ENCODE measurements around the gene ATG13.

Gene ATG13

GRCh38 chr11:46674463-46675287 lies 57.3 kb downstream of the ATG13 start:
- Histone ChIP-seq H3K27ac (no peak overlapping the region), H3K36me3 (replicated peaks) (peaks cover 62% of the 10 kb centered on the region)
- DNase-seq, result no peak

GRCh38 chr11:46675288-46675851 lies 58.0 kb downstream of the ATG13 start:
- Histone ChIP-seq H3K27me3 (replicated peaks) (no peaks in the 10 kb centered on the region), H3K4me3 (ENCODE audit: low read depth, low read length) (no peak overlapping the region), H3K36me3 (replicated peaks) (peaks cover 64% of the 10 kb centered on the region), H3K27ac (no peak overlapping the region)
- in situ Hi-C loops (cut with HindIII; ENCODE audit: low pct_ligation_motif_present, low sequenced_read_pairs), result no loop called here
- DNase-seq, result no peak
- TF ChIP-seq, protein P1, sequence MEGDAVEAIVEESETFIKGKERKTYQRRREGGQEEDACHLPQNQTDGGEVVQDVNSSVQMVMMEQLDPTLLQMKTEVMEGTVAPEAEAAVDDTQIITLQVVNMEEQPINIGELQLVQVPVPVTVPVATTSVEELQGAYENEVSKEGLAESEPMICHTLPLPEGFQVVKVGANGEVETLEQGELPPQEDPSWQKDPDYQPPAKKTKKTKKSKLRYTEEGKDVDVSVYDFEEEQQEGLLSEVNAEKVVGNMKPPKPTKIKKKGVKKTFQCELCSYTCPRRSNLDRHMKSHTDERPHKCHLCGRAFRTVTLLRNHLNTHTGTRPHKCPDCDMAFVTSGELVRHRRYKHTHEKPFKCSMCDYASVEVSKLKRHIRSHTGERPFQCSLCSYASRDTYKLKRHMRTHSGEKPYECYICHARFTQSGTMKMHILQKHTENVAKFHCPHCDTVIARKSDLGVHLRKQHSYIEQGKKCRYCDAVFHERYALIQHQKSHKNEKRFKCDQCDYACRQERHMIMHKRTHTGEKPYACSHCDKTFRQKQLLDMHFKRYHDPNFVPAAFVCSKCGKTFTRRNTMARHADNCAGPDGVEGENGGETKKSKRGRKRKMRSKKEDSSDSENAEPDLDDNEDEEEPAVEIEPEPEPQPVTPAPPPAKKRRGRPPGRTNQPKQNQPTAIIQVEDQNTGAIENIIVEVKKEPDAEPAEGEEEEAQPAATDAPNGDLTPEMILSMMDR (IDR thresholded peaks at IDR 0.05; ENCODE audit: low read depth, low read length, missing control alignments), result peak; percentile 11

More at GRCh38 chr11:46674463-46675287, 57.3 kb downstream of the ATG13 start:
- Histone ChIP-seq H3K4me3 (ENCODE audit: low read depth, low read length) (no peak overlapping the region), H3K27me3 (replicated peaks) (no peaks in the 10 kb centered on the region)
- TF ChIP-seq, protein P1 (IDR thresholded peaks at IDR 0.05; ENCODE audit: low read depth, low read length, missing control alignments), result no peak
- in situ Hi-C loops (cut with HindIII; ENCODE audit: low pct_ligation_motif_present, low sequenced_read_pairs), result no loop called here

- TF ChIP-seq, protein P1 (IDR thresholded peaks at IDR 0.05; ENCODE audit: low read depth, low read length, missing control alignments), result no peak
- Histone ChIP-seq H3K27me3 (replicated peaks) (no peaks in the 10 kb centered on the region), H3K4me3 (ENCODE audit: low read depth, low read length) (no peak overlapping the region), H3K36me3 (replicated peaks) (peaks cover 64% of the 10 kb centered on the region), H3K27ac (no peak overlapping the region)
- DNase-seq, result no peak
- in situ Hi-C loops (cut with HindIII; ENCODE audit: low pct_ligation_motif_present, low sequenced_read_pairs), result no loop called here
Measured at GRCh38 chr11:46675949-46676348, 58.6 kb downstream of the ATG13 start.

DNA sequence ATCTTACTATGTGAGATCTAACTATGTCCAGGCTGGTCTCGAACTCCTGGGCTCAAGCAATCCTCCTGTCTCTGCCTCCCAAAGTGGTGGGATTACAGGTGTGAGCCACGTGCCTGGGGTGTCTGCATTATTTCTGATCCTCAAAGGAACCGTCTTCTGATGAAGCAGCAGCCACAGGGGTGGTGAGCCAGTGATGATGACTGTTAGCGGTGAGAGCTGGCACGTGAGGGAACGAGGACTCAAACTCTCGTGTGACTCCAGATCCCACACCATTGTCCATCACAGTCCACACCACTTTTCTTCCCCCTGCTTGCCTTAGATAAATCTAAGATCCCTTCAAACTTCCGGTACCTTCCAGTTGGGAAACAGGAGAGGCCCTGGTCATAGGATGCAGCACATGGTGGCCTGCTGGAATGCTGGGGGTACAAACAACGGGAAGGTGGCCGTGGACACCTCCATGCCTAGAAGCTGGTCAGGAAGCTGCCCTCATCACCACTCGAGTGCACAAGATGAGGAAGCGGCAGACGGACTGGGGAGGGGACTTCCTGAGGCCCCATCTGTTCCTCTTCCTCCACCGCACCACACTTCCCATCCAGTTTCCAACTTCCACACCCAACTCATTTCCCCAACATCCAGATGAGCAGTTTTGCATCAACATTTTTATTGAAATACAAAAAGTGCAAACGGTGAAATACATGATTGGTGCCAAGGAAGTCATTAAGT lies 59.2 kb downstream of the ATG13 start:
- H3K4me3 ChIP-seq (ENCODE audit: low read depth, low read length), result no peak overlapping the region
- no peak overlapping the region for H3K27ac ChIP-seq
- in situ Hi-C loops (cut with HindIII; ENCODE audit: low pct_ligation_motif_present, low sequenced_read_pairs), result no loop called here

DNA sequence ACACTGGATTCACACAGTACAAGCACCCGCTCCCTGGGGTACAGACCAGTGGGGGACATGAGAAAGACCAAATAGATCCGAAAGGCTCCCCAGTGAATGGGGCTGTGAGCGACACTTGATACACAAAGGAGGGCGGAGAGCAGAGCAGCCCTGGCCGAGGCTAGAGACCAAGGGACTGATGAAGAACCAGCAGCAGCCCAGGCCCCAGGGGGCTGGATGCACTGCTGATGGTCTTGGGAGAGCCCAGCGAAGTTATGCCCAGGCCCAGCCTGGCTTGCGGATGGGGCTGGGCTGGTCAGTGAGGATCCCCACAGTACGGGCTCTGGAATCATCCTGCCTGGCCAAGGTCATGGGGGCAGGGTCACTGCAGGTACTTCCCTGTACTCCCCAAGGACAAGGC lies 59.8 kb downstream of the ATG13 start:
- Histone ChIP-seq H3K36me3 (replicated peaks) (peaks cover 64% of the 10 kb centered on the region), H3K4me3 (ENCODE audit: low read depth, low read length) (no peak overlapping the region), H3K27ac (no peak overlapping the region), H3K27me3 (replicated peaks) (no peaks in the 10 kb centered on the region)
- in situ Hi-C loops (cut with HindIII; ENCODE audit: low pct_ligation_motif_present, low sequenced_read_pairs), result no loop called here
- TF ChIP-seq, protein P1 (IDR thresholded peaks at IDR 0.05; ENCODE audit: low read depth, low read length, missing control alignments), result no peak
- DNase-seq, result no peak

More for the DNA sequence above, 59.2 kb downstream of the ATG13 start:
- DNase-seq, result no peak
- no peaks in the 10 kb centered on the region for H3K27me3 ChIP-seq (replicated peaks)
- H3K36me3 ChIP-seq (replicated peaks), result peaks cover 64% of the 10 kb centered on the region
- TF ChIP-seq, protein P1 (IDR thresholded peaks at IDR 0.05; ENCODE audit: low read depth, low read length, missing control alignments), result no peak

Measured in brain microvascular endothelial cell (primary cell).